ENCODE results near the gene CSH1. TPM values are rescaled to one million over a fixed set of nuclear protein-coding genes. Genes with fewer than 3 reads are reported as not detected.
"Not testable (repeated sequence)": the region's sequence is repeated elsewhere in the genome, so short reads cannot be mapped to it uniquely, and the experiment has no call there.

Gene CSH1
- total RNA-seq, 1 donor from 2014 or later = not detected

DNA sequence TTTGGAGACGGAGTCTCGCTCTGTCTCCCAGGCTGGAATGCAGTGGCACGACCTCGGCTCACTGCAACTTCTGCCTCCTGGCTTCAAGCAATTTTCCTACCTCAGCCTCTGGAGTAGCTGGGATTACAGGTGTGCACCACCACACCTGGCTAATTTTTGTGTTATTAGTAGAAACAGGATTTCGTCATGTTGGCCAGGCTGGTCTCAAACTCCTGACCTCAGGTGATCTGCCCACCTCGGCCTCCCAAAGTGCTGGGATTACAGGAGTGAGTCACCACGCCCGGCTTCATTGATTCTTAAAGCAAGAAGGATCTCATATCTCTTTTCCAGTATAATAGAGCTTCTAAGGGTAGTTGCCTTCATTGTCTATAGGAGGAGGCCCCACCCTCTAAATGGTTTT is 8.4 kb upstream of the CSH1 start:
- DNase-seq (ENCODE audit: low read depth) = not testable (repeated sequence)

DNA sequence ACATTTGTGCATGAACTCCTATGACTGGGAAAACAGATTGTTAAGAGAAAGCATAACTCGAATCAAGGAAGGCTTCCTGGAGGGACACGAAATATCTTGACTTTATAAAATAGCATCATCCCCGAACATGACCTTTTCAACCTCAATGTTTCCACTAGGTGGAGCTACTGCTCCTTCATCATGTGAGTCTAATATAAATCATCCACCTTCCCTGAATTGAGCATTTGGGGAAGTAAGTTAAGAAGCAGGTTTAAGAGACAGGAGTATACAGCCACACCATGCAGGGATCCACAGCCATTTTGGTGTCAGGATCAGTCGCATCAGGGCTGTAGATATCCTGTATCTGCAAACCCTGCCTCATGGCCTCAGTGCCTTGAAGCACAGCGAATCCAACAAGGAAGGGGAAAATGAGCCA is 7.4 kb upstream of the CSH1 start:
- DNase-seq (ENCODE audit: low read depth) = not testable (repeated sequence)

DNA sequence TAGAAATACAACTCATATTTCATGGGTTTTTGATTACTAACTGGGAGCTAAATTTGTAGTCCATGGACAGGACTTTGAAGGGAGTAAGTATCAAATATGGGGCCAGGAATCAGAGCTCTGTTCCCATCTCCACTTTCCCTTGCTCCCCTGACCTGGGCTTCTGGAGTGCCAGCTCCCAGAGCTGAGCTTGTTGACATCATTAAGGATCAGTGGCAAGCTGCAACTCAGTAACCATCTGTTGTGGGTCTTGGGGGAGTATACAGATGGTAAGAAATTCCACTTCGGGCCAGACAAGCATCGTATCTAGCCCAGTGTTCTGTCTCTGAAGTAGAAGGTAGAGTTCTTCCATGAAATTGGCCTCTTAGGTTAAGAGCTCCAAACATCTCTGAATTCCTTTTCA is 5.6 kb upstream of the CSH1 start:
- DNase-seq (ENCODE audit: low read depth) = not testable (repeated sequence)

DNA sequence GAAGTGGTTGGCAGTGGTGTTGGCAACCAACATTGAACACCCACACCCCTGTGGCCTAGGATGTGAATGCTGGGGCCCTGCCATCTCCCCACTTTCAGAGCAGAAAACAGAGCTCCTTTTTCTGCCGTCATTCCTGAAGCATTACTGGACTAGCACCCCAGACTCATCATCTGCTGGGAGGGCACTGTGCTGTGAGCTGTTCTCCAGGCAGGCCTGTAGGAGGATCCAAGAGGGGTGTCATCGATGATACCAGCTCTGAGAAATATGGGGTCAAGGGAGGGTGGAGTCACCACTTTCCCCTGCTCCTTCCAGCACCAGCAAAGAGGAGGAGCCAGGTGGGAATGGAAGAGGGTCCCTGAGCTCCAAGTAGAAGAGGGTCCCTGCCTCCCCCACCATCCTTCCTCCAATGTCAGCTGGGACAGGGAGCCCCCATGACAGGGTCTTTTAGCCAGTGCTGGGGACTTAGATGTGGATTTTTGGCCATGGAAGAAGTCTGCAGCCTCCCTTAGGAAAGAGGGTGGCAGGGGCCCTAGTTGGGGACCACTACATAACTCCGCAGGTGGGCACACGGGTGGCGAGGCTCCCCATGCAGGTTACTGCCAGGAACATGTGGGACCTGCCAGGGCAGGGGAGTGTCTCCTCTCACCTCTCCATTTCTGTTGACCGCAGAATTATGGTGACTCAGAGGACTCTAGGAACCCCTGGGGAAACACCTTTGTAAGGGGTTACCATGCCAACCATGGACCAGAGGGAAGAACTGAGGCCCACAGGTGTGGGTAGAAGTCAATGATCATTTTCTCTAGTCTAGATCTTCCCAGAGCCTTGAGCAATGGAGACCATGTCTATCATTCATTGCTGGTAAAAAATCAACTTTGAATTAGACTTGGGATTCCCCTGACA is 2.8 kb upstream of the CSH1 start:
- not testable (repeated sequence) for DNase-seq (ENCODE audit: low read depth)

DNA sequence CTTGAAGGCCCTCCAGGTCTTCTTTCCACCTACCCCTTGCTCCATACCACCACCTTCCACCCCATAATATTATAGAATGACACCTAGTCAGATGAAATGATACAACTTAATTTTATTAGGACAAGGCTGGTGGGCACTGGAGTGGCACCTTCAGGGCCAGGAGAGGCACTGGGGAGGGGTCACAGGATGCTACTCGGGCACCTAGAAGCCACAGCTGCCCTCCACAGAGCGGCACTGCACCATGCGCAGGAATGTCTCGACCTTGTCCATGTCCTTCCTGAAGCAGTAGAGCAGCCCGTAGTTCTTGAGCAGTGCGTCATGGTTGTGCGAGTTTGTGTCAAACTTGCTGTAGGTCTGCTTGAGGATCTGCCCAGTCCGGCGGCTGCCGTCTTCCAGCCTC is 1.6 kb downstream of the CSH1 start:
- not testable (repeated sequence) for DNase-seq (ENCODE audit: low read depth)

DNA sequence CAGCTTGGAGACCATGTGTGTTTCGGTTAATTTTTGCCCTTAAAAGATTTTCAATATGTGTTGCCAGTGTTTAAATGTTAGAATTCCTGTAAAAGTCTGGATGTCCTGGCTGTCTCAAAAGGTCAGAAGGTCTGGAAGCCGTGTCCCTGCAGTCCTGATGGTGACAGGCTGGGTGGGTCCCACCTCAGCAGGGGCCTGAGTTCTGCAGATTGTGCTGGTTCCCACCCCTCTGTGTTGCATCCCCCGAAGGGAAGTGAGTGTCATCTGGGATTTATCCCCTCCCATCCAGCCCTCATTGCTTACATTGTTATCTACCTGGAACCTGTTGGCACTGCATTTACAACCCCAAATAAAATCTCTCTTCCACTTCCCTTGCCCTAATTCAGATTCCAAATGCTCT is 2.4 kb downstream of the CSH1 start:
- not testable (repeated sequence) for DNase-seq (ENCODE audit: low read depth)

DNA sequence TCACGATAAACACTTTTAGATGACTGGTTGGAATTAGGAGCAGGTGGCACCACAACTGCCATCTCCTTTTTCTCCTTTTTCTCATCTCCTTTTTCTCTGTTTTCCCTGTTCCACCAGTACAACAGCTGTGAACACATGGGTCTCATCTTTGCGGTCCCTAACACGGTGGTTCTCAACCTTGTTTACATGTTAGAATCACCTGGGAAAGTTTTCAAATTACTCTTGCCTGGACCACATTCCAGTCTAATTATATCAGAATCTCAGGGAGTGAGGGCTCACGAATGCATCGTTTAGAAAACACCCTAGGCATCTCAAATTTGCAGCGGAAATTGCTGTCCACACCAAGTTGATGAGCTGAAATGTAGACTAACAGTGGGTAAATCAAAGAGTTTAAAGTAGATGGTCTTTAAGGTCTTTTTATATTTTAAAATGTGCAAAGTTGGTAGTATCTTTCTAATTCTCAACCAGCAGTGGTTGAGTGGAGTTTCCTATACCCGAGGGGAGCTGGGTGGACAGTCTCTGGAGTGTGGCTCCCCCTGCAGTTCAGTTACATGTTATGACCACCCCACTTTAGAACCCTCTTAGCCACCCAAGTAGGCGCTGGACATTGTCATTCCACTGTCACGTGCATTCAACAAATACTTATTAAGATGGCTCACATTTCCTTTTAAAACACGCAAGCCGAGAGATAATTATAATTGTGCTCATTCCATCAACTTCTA is 3.9 kb downstream of the CSH1 start:
- not testable (repeated sequence) for DNase-seq (ENCODE audit: low read depth)

DNA sequence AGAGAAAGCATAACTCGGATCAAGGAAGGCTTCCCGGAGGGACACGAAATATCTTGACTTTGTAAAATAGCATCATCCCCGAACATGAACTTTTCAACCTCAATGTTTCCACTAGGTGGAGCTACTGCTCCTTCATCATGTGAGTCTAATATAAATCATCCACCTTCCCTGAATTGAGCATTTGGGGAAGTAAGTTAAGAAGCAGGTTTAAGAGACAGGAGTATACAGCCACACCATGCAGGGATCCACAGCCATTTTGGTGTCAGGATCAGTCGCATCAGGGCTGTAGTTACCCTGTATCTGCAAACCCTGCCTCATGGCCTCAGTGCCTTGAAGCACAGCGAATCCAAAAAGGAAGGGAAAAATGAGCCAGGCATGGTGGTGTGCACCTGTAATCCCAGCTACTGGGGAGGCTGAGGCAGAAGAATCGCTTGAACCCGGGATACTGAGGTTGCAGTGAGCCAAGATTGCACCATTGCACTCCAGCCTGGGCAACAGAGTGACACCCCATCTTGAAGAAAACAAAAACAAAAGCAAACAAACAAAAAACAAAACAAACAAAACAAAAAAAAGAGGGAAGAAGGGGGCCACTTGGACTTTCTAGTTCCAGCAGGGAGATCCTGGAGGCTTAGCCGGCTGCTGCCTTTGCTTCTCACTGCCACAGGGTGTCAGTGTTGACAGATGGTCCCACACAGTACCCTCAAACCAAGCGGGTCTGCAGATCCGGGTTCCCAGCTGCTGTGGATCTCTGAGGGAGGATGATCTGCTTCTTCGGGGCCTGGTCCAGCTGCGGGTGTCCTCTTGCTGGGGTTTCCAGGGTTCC is 7.1 kb downstream of the CSH1 start:
- DNase-seq (ENCODE audit: low read depth) = not testable (repeated sequence)

DNA sequence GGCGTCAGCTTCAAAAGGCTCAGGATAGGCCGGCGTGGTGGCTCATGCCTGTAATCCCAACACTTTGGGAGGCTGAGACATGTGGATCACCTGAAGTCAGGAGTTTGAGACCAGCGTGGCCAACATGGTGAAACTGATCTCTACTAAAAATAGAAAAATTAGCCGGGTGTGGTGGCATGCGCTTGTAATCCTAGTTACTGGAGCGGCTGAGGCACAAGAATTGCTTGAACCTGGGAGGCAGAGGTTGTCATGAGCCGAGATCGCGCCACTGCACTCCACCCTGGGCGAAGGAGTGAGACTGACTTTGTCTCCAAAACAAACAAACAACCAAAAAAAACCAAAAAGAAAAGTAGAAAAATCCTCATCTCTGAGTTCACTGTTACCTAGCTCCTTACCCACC is 11.3 kb downstream of the CSH1 start:
- not testable (repeated sequence) for DNase-seq (ENCODE audit: low read depth)

DNA sequence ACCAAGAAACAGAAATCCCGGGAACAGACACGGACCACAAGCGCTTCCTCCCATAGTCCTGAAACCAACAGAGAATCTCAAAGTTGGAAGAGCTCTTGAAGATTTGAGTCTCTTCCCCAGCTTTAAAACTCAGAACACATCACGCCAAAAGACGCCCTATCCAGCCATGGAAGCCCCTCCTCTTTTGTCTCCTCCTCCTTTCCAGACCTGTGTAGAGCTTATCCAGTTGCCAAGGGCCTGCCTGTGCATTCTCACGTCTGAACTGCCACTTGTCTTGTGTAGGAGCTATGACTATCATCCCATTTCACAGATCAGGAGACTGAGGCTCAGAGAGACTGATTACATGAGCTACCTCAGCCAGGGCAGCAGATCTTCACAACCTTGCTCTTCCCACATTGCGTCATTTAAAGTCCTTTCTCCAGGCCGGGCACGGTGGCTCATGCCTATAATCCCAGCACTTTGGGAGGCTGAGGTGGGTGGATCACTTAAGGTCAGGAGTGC is 13.7 kb downstream of the CSH1 start:
- DNase-seq (ENCODE audit: low read depth) = not testable (repeated sequence)

DNA sequence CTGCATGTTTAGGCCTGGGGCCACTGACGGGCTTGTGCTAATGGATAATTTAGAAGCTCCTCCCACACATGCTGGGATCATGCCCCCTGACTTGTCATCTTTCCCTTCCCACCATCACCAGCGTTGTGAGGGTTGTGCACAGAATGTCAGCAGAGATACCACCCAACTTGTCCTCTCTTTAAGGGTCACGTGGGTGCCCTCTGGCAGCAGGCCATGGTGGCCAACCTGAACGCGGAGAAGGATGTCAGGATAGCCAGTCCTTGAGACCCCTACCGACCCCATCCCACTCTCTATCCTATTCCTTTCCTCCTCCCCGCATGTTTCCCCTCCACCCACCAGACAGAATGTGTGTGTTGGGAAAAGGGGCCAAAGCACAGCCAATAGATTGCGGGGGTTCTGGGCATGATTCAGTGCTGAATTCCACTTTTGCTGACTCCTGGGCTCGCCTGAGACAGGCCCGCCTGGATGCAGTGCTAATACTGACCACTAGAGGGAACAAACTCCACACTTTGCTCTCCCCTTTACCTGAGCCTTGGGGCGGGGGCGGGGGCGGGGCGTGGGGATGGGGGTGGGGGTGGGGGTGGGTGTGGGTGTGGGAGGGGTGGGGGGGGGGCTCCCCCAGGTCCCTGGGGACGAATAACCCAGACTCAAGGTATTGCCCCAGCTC is 14.3 kb downstream of the CSH1 start, which contains the start of gene GH2:
Gene GH2, minus strand, starts transcription at position 10 of the 667 bp plus-strand sequence. CDS start 143 bp downstream, outside the sequence.
- peak; percentile 32 for DNase-seq (ENCODE audit: low read depth)

DNA sequence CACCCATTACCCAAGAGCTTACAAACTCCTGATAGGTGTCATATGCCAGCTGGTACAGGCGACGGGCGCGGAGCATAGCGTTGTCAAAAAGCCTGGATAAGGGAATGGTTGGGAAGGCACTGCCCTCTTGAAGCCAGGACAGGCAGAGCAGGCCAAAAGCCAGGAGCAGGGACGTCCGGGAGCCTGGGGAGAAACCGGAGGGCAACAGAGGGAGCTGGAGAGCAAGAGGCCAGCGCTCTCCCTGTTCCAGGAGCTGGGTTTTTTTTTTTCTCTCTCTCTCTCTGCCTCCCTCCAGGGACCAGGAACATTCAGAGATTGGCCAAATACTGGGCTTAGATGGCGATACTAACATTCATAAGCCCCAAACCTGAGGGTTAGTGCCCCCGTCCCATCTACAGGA is 15.0 kb downstream of the CSH1 start:
- DNase-seq (ENCODE audit: low read depth) = not testable (repeated sequence)

DNA sequence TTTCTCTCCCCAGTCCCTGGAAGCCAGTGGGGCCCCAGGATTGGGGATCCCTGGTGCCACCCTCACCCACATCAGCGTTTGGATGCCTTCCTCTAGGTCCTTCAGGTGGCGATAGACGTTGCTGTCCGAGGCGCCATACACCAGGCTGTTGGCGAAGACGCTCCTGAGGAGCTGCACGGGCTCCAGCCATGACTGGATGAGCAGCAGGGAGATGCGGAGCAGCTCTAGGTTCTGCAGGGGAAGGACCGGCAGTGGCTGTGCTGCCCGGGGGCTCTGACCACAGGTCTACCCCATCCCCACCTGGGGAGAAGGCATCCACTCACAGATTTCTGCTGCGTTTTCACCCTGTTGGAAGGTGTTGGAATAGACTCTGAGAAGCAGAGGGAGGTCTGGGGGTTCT is 15.7 kb downstream of the CSH1 start:
- DNase-seq (ENCODE audit: low read depth) = no peak

DNA sequence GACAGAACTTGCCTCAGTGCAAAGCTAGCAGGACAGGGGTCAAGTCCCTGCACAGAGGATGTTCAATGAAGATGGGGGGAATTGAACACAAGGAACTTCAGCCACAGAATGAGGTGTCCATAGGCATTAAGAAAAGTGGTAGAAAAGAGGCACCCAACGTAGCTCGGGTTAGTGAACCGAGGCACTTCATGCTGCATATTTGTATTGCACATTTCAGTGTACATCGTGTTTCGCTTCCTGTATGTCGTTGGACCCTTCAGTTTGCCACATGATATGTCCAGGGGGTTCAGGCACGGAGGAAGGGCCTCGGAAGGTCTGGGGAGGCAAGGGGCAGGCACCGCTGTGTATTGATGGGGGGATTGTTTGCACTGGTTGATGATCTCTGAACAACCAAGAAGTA is 18.0 kb downstream of the CSH1 start:
- not testable (repeated sequence) for DNase-seq (ENCODE audit: low read depth)

DNA sequence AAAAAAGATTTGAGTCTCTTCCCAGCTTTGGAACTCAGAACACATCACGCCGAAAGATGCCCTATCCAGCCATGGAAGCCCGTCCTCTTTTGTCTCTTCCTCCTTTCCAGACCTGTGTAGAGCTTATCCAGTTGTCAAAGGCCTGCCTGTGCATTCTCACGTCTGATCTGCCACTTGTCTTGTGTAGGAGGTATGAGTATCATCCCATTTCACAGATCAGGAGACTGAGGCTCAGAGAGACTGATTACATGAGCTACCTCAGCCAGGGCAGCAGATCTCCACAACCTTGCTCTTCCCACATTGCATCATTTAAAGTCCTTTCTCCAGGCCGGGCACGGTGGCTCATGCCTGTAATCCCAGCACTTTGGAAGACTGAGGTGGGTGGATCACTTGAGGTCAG is 21.7 kb downstream of the CSH1 start:
- DNase-seq (ENCODE audit: low read depth) = not testable (repeated sequence)

DNA sequence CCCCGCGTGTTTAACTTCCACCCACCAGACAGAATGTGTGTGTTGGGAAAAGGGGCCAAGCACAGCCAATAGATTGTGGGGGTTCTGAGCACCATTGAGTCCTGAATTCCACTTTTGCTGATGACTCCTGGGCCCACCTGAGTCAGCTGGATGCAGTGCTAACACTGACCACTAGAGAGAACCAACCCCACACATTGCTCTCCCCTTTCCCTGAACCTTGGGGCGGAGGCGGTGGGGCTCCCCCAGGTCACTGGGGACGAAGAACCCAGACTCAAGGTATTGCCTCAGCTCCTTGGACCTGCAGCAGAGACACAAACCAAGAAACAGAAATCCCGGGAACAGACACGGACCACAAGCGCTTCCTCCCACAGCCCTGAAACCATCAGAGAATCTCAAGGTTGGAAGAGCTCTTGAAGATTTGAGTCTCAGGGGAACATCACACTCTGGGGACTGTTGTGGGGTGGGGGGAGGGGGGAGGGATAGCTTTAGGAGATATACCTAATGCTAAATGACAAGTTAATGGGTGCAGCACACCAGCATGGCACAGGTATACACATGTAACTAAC is 22.2 kb downstream of the CSH1 start:
- DNase-seq (ENCODE audit: low read depth) = not testable (repeated sequence)

DNA sequence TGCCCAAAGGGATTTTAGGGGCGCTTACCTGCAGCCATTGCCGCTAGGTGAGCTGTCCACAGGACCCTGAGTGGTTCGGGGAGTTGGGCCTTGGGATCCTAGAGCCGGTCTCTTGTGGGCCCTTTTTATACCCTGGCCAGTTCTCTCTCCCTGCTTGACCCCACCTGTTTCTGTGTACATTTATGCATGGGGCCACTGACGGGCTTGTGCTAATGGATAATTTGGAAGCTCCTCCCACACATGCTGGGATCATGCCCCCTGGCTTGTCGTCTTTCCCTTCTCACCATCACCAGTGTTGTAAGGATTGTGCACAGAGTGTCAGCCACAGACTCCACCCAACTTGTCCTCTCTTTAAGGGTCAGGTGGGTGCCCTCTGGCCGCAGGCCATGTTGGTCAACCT is 22.8 kb downstream of the CSH1 start, which contains the start of gene CSH2:
Gene CSH2, minus strand, starts transcription at position 101 of the 400 bp plus-strand sequence. Its CDS starts 63 bp downstream, at position 38.
- not testable (repeated sequence) for DNase-seq (ENCODE audit: low read depth)

DNA sequence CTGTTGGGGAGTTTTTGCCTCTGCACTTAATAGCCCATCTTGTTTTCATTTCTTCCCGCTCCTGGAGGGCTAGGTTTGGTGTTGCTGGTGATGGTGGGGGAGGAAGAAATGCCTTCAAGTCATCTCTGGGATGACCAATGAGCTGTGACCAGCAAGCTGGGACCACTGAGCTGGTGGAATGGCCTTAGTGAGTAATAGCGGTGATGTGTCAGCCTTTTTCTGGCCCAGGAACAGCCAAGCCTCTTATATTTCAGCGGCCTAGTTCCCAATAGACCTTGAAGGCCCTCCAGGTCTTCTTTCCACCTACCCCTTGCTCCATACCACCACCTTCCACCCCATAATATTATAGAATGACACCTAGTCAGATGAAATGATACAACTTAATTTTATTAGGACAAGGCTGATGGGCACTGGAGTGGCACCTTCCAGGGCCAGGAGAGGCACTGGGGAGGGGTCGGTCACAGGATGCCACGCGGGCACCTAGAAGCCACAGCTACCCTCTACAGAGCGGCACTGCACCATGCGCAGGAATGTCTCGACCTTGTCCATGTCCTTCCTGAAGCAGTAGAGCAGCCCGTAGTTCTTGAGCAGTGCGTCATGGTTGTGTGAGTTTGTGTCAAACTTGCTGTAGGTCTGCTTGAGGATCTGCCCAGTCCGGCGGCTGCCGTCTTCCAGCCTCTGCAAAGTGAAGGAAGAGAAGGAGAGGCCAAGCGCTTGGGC is 24.6 kb downstream of the CSH1 start:
- DNase-seq (ENCODE audit: low read depth) = peak; percentile 65

DNA sequence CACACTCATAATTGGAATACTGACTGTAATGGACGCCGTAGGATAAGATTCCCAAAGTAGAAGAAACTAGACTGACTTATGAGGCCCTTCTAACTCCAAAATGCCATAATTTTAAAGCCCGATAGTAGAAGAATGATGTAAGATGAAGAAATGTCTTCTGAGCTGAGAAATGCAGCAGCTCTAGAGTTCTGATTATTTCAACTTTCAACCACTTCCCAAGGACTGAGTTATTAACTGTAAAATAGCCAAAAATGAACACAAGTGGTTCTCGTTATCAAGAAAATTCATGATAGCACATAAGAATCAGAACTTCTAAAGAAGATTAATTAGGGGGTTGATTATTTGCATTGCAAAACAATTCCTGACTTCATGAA is 26.1 kb downstream of the CSH1 start:
- DNase-seq (ENCODE audit: low read depth) = not testable (repeated sequence)
